Kidney capillary endothelial cell (primary cell): ENCODE results near the gene TSPYL2.

ENCODE experiments used
- DNase-seq: peaks from one replicate; pipeline ENCODE4 v3.0.0-alpha.2; 2018; ENCODE audit warnings: low spot score

TSPYL2 gene

DNA sequence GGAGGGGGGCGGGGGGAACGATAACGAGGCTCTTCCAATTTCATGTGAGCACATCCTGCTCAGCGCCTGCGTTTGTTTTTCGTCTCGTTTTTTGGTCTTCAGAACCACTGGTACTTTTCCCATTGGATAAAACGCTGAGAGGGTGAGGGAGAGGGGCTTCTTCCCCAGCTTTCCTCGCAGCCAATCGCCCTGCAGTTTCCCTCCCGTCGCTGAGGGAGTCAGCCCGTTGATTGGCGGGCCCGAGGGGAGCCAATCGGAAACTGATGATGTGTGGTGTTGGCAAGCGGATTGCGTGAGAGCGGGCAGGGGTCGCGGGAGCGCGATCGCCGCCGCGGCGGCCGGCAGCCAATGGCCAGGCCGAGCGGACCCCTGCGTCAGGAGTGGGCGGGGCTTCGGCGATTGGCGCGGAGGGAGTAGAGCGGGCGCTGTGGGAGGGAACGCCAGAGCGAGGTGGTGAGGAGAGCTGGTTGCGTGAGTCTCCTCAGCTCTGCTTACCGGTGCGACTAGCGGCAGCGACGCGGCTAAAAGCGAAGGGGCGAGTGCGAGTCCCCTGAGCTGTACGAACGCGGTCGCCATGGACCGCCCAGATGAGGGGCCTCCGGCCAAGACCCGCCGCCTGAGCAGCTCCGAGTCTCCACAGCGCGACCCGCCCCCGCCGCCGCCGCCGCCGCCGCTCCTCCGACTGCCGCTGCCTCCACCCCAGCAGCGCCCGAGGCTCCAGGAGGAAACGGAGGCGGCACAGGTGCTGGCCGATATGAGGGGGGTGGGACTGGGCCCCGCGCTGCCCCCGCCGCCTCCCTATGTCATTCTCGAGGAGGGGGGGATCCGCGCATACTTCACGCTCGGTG is at the start of gene TSPYL2:
TSPYL2 (plus strand) TSS at position 443 of the 848 bp plus-strand sequence; CDS start at position 575, 132 bp downstream.
- DNase-seq: peak; percentile 81

DNA sequence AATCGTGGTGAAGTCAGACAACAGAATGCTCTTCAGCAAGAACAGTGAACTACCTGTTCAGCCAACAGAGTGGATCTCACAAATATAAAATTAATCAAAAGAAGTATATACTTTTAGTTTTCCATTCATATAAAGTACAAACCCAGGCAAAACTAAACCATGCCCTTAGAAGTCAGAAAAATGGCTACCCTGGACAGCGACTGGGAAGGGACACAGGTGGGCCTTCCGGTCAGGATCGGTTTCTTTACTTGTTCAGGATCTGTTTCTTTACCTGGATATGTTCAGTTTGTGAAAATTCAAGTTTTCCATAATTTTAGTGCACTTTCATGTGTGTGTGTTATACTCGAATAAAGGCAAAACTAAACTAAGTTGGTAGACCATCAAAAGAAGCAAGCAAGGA is 46.0 kb upstream of the TSPYL2 start:
- no peak for DNase-seq

DNA sequence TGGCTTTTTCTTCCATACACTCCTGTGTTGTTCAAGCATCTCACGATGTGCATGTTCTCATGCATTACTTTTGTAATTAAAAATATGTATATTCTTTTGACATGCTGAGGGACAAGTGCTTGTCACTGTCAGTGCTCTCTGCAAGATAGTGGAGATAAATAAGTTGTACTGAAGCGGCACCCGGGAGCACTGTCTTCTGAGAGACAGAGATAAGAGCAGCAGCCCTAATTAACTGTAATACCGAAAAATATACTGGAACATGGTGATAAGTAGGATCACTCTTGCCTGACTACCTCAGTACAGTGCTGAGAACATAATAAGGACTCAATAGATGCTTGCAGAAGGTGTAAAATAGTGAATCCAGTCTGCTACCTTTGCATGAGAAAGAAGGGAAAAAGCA is 42.9 kb upstream of the TSPYL2 start:
- DNase-seq: no peak

DNA sequence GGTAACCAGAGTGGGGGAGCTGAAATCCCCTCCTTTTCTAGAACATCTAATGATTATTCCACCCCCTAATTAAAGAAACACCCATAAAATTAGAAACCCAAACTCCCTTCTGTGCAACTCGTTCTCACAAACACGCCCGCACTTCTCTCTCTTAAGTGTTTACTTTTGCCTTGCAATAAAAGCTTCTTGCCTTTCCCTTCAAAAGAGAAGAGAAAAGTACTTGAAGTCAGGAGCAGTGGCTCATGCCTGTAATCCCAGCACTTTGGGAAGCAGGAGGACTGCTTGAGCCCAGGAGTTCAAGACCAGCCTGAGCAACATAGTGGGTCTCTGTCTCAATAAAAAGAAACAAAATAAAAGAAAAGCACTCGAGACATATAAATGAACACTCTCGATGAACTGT is 37.2 kb upstream of the TSPYL2 start:
- no peak for DNase-seq

DNA sequence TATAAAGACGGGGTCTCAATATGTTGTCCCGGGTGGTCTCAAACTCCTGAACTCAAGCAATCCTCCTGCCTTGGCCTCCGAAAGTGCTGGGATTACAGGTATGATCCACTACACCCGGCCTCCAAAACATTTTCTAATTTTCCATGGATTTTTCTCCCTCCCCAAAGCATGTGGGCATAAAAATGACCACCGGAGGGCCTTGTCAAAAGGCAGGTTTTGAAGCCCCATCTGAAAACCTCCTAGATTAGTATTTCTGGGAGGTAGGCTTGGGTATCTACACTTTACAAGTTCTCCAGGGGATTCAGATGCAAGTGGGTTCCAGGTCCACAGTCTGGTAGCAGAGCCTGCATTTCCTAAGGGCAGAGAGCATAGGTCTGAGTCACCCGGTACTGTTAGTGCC is 34.9 kb upstream of the TSPYL2 start:
- peak; percentile 13 for DNase-seq

DNA sequence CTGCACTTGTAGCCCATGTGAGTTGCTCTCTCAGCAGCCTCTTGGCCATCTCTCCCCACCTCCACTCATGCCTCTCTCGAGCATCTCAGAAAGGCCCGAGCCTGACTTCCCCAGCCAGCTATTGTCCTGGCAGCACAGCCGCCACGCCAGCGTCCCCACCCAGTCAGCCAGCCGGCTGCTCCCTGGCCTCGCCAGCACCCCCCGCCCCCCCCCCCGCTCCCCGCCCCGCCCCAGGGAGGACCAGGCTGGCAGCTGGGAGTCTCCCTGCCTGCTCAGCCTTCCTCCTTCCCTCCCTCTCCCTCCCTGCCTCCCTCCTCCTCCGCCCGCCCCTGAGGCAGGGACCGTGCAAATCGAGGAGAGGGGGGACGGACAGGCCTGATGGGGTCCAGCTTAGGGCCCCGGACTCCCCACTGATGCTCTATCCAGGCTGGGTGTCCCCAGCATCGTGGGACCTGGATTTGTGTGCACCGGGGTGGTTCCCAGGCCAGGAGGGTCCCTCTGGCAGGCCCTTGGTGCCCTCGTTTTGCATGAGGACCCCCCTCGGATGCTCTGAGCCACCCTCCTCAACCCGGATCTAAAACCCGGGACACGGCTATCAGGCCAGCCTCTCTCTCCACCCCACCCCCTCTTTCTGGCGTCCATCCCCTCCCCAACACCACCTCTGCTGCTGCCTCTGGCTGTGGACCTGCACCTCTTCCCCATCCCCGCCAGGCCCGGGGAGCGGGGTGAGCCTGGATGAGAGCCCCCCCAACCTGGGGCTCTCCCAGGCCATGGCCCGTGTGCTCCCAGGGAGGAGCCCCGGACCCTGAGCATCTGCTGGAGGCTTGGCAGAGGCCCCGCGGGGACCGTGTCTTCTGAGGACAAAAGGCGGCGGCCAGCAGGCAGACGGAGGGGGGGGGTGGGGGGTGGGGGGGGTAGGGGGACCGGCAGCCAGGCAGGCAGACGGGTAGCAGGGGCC is 33.7 kb upstream of the TSPYL2 start, which contains the start of gene GPR173:
GPR173 (plus strand) TSS at position 621 of the 958 bp plus-strand sequence. CDS start 27,833 bp downstream, outside the sequence.
- DNase-seq: peak; percentile 25

DNA sequence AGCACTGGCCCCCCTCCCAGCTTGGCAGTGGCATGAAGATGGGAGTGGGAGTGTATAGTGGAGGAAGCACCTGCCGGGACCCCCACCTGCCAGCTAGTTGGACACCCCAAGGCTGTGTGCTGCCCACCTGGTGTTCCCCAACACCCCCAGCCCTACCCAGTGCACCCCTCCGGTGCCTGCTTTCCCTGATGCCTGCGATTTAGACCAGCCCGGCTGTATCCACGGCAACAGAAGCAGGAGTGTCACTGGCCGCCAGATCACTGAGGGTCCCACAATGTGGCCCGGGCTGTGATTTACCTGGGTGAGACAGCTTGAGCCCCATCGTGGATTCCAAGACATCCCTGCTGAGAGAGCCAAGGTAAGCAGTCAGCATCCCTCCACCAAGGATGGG is 33.0 kb upstream of the TSPYL2 start:
- no peak for DNase-seq

DNA sequence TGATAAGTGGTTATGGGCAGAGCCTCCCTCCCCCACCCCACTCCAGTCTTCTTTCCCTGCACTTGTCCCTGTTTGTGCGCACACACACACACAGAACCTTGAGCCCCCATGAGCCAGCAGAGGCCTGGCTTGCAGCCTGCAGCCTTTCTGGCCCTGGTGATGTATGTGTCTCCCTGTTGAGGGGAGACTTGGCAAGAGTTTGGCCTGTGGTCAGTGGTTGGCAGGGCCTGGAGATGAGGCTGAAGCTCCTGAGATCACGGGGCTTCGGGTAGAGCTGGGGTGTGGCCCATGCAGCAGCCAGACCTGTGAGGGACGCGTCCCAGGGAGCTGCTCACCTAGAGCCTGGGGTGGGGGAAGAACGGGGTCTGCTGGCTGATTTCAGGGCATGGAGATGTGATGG is 31.3 kb upstream of the TSPYL2 start:
- no peak for DNase-seq

DNA sequence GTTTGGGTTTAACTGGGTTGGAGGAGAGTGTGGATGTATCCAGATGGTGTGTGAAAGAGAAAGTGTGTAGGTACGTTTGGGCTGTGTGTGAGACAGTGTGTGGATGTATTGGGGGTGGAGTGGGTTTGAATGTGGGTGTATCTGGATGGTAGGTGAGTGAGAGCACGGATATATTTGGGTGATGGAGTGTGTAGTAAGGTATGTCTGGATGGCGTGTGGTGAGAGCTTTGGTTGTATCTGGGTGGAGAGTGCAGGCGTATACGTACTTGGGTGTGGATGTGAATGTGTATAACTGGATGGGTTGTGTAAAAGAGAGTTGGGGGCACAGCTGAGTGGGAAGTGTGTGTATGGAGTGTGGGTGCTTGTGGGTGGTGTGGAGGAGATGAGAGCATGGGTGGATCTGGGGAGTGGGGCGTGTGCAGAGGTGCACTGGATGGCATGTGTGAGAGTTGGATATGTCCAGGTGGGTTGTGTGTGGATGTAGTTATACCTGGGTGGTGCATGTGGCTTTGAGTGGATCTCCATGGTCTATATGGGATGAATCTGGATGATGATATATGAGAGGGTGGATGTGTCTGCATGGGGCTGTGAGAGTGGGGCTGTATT is 26.8 kb upstream of the TSPYL2 start:
- DNase-seq: no peak

DNA sequence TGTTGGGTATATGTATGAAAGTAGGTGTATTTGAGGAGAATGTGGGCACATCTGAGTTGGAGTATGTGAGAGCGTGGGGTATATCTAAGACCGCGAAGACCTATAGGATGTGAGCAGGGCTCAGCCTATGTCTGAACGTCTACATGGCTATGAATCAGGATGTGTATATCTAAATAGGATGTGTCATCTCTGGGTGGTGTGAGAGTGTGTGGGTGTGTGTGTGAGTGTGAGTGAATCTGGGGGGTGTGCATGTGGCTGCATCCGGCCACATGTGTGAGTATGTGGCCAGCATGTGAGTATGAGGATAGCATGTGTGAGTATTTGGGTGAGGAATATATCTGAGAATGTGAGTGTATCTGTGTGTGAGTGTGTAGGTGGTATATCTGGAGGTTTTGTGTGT is 25.9 kb upstream of the TSPYL2 start:
- no peak for DNase-seq

DNA sequence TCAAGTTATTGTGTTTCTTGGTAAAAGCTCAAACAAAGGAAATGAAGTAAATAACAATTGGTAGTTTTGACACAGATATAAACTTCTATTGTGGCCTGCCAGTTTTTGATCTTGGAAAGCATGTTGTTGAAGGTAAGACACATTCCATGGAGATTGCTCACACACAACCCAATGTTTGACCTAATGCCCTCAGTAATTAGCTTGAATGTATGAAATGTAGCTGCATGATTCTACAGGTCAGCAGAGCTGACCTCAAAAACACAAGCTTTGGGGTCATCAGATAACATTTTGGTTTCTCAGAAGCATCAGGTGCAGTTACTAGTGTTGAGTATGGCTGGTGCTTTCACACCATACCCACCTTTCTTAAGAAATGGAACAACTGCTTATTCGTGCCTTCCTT is 17.1 kb upstream of the TSPYL2 start:
- DNase-seq: no peak

DNA sequence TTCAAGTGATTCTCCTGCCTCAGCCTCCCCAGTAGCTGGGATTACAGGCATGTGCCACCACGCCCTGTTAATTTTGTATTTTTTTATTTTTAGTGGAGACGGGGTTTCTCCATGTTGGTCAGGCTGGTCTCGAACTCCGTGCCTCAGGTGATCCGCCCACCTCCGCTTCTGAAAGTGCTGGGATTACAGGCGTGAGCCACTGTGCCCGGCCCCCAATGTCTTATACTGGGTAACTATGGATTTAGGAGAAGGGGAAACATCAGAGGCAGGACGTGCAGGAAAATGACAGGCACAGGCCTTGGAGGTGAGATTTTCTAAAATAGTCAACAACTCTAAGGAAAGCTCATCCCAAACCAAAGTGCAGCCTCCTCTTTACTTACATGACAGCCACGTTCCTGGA is 11.1 kb upstream of the TSPYL2 start:
- no peak for DNase-seq

DNA sequence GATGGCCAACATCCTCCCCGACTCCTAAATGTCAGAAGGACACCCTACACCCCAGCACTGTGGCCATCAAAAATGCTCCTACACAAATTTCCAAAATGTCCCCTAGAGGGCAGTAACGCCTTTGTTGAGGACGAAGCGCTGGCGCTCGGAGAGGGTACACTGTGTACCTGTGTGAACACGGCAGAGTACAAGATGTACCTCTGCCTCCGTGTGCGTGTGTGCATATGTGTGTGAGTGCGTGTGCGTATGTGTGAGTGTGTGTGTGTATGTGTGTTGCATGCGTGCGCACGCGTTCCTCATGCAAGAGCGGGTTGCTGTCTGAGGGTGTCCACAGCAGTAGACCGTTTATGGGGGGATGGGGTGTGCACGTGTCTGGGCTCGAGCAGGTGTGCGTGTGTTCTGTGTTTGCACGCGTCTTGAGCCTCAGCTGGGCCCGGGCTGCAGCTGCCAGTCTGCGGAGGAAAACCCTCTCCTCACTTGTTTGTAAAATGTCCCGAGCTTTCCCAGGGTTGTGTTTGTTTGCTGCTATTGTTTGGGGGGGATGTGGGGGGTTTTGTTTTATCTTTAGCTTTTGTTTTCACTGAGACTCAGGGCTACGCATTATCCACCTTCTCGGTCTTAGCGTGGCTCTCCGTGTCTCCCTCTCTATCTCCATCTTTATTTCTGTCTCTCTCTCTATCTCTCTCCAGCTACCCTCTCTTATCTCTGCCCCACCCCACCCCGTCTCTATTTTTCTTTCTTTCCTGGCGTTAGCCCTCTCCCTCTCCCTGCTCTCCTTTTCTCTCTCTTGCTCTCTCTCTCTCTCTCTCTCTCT is 10.4 kb upstream of the TSPYL2 start:
- peak; percentile 46 for DNase-seq

DNA sequence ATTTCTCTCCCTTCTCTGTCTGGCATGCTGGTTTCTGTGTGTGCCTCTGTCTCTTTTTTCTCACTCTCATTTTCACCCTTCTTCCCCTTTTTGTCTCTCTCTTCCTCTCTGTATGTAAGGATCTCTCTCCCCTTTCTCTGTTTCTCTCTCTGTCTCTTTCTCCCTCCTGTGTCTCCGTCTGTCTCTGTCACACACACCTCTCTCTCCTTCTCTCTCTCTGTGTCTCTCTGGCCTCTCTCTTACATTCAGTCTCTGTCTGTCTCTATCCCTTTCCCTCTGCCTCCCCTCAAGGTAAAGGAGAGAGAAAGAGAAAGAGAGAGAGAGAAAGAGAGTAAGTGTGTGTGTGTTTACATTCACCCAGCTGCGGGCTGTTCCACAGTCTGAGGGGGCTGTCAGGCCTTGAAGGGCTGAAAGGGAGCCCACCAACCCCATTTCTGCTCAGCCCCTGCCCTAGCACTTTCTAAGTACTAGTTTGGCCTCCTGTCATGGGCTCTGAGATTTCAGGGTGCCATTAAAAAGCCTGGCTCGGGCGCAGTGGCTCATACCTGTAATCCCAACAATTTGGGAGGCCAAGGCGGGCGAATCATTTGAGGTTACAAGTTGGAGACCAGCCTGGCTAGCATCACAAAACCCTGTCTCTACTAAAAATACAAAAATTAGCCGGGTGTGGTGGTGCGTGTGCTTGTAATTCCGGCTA is 9.6 kb upstream of the TSPYL2 start:
- no peak for DNase-seq

DNA sequence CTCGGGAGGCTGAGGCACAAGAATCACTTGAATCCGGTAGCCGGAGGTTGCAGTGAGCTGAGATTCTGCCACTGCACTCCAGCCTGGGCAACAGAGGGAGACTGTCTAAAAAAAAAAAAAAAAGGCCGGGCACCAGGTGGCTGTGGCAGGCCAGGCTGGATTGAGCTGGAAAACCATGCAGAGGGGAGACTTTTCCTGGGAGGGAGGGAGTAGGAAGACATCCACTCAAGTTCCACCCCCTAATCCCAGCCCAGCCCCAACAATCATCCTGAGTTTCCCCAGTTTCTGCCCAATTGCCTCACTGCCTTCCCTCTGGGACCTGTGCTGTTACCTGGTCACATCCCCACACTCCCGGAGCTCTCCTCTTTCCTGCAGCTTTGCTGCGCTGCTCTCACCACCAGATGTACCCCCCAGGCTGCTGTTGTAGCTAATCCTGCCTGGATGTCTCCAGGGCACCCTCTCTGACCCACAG is 9.0 kb upstream of the TSPYL2 start:
- DNase-seq: no peak

DNA sequence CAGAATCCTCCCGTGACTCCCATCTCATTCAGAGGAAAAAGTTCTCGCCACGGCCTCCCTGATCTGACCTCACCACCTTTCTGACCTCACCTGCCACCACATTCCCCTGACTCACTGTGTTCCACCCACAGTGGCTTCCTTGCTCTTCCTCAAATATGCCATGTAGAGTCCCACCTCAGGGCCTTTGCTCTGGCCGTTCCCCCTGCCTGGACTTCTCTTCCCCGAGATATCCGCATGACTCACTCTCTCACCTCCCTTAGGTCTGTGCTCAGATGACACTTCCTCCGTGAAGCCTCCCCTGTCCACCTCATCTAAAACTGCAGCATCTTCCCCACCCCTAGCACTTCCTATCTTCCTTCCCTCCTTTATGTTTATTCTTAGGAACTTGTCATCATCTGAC is 7.2 kb upstream of the TSPYL2 start:
- DNase-seq: no peak

DNA sequence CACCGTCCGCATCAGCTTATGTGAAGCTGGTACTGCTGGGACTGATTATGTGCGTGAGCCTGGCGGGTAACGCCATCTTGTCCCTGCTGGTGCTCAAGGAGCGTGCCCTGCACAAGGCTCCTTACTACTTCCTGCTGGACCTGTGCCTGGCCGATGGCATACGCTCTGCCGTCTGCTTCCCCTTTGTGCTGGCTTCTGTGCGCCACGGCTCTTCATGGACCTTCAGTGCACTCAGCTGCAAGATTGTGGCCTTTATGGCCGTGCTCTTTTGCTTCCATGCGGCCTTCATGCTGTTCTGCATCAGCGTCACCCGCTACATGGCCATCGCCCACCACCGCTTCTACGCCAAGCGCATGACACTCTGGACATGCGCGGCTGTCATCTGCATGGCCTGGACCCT is 5.5 kb upstream of the TSPYL2 start:
- DNase-seq: no peak

DNA sequence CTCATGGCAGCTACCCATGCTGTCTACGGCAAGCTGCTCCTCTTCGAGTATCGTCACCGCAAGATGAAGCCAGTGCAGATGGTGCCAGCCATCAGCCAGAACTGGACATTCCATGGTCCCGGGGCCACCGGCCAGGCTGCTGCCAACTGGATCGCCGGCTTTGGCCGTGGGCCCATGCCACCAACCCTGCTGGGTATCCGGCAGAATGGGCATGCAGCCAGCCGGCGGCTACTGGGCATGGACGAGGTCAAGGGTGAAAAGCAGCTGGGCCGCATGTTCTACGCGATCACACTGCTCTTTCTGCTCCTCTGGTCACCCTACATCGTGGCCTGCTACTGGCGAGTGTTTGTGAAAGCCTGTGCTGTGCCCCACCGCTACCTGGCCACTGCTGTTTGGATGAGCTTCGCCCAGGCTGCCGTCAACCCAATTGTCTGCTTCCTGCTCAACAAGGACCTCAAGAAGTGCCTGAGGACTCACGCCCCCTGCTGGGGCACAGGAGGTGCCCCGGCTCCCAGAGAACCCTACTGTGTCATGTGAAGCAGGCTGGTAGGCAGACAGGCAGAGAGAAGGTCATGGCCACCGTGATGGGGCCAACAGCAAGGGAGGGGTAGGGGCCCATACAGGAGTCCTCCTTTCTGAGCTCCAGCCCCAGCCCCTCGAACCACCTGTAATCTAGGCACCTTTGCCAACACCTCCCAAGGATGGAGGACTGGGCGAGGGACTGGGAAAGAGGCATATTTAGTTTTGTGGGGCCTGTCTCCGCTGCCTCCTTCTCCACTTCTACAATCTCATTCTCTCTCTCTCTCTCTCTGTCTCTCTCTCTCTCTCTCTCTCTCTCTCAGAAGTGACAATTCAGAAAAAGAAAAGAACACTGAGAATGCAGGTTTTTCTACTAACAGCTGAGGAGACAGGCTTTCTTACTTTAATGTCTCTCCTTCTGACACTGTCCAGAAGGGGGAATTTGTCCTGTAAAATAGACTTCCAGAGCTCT is 4.7 kb upstream of the TSPYL2 start:
- no peak for DNase-seq

DNA sequence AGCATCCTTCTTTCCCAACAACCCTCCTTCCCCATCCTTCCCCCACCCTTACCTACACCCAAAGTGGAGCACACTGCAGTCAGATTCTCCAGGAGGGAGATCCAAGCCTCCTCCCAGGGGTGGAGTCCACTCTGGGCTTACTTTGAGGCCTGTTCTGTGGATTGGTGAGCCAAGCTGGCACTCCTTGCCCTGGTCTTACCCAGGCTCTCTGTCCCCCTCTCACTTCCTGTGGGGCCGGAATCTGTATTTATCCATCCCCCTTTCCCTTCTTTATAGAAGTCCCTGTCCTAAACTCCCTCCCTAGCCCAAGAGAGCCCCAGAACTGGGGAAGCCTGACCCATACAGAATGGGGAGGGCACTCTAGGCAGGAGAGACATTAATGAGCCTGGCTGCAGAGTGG is 3.2 kb upstream of the TSPYL2 start:
- no peak for DNase-seq
